OCI-LY1 (cell line): ENCODE results near the gene GJB2.

ENCODE experiments used
- H2AFZ ChIP-seq: fragments of 200-600 bp; sonication (generic), shearing (Covaris generic); 2 replicates; pipeline ENCODE4 v1.6.0; 2014; ENCODE audit warnings: antibody characterized with exemption, mild to moderate bottlenecking, low read length
- H3F3A ChIP-seq: fragments of 200-600 bp; sonication (generic), shearing (Covaris generic); 2 replicates; pipeline ENCODE4 v1.6.0; 2014; ENCODE audit warnings: mild to moderate bottlenecking, antibody characterized with exemption, low read length, moderate library complexity; ENCODE audit not compliant: insufficient read depth
- H3K27ac ChIP-seq: fragments of 200-600 bp; sonication (generic); 2 replicates; pipeline ENCODE4 v1.5.1; 2014; ENCODE audit warnings: low read length, mixed run types, mild to moderate bottlenecking, low read depth; ENCODE audit not compliant: poor library complexity, severe bottlenecking
- H3K27me3 ChIP-seq: fragments of 200-600 bp; sonication (generic); 2 replicates; pipeline ENCODE4 v1.6.0; 2014; ENCODE audit warnings: antibody characterized with exemption, mild to moderate bottlenecking, low read length, moderate library complexity; ENCODE audit not compliant: insufficient read depth
- H3K36me3 ChIP-seq: fragments of 200-600 bp; sonication (generic); 2 replicates; pipeline ENCODE4 v1.6.1; 2014; ENCODE audit warnings: mild to moderate bottlenecking, antibody characterized with exemption, low read length, moderate library complexity, mixed read lengths; ENCODE audit not compliant: insufficient read depth
- H3K4me1 ChIP-seq: fragments of 200-600 bp; sonication (generic); 2 replicates; pipeline ENCODE4 v1.5.1; 2014; ENCODE audit warnings: mild to moderate bottlenecking, low read length, moderate library complexity; ENCODE audit not compliant: insufficient read depth, severe bottlenecking
- H3K4me2 ChIP-seq: fragments of 200-600 bp; sonication (generic), shearing (Covaris generic); 2 replicates; pipeline ENCODE4 v1.6.1; 2014; ENCODE audit warnings: low read length
- H3K4me3 ChIP-seq: fragments of 200-600 bp; sonication (generic); 2 replicates; pipeline ENCODE4 v1.5.1; 2014; ENCODE audit warnings: low read length, low read depth, mild to moderate bottlenecking, mixed read lengths; ENCODE audit not compliant: poor library complexity, severe bottlenecking
- H3K79me2 ChIP-seq: fragments of 200-600 bp; shearing (Covaris generic); 2 replicates; pipeline ENCODE4 v1.6.1; 2016; ENCODE audit warnings: mixed run types, low read length, mixed read lengths; ENCODE audit not compliant: insufficient read depth
- H3K9ac ChIP-seq: fragments of 200-600 bp; sonication (generic), shearing (Covaris generic); 2 replicates; pipeline ENCODE4 v1.6.1; 2014; ENCODE audit warnings: mild to moderate bottlenecking, low read length, mixed read lengths
- H3K9me2 ChIP-seq: fragments of 200-600 bp; sonication (generic), shearing (Covaris generic); 2 replicates; pipeline ENCODE4 v1.6.1; 2014; ENCODE audit warnings: low read depth, mild to moderate bottlenecking, low read length, mixed read lengths
- H3K9me3 ChIP-seq: fragments of 200-600 bp; shearing (Covaris generic); 2 replicates; pipeline ENCODE4 v1.6.1; 2014; ENCODE audit warnings: low read length, mixed read lengths
- H4K20me1 ChIP-seq: fragments of 200-600 bp; sonication (generic), shearing (Covaris generic); 2 replicates; pipeline ENCODE4 v1.6.0; 2016; ENCODE audit warnings: mild to moderate bottlenecking, low read length; ENCODE audit not compliant: insufficient read depth
- CTCF ChIP-seq: fragments of 200-600 bp; sonication (generic), shearing (Covaris generic); IDR thresholded peaks from 2 replicates; pipeline ENCODE4 v1.5.1; 2017; ENCODE audit warnings: mild to moderate bottlenecking, antibody characterized with exemption, low read length, moderate library complexity, mixed read lengths
- EZH2 ChIP-seq: fragments of 200-600 bp; sonication (generic), shearing (Covaris generic); IDR thresholded peaks from 2 replicates; pipeline ENCODE4 v1.8.0; 2017; ENCODE audit warnings: borderline replicate concordance, mixed run types, mild to moderate bottlenecking, antibody characterized with exemption, low read length, moderate library complexity, mixed read lengths

The GJB2 gene

GRCh38 chr13:20161951-20162300 lies 30.8 kb downstream of the GJB2 start:
- no peaks in the 10 kb centered on the region for H4K20me1 ChIP-seq
- peaks cover 11% of the 10 kb centered on the region for H3K4me1 ChIP-seq
- H3K27ac ChIP-seq: no peak overlapping the region
- H3K79me2 ChIP-seq: no peaks in the 10 kb centered on the region
- H3K27me3 ChIP-seq: no peaks in the 10 kb centered on the region; the same call in 1 of the 2 replicates
- H3F3A ChIP-seq: no peaks in the 10 kb centered on the region
- no peak overlapping the region for H3K4me3 ChIP-seq
- no peaks in the 10 kb centered on the region for H3K36me3 ChIP-seq
- H2AFZ ChIP-seq: no peak overlapping the region
- no peaks in the 10 kb centered on the region for H3K9me2 ChIP-seq
- no peaks in the 10 kb centered on the region for H3K9me3 ChIP-seq
- no peak overlapping the region for H3K9ac ChIP-seq
- peak overlapping the region; percentile 61; the same call in 1 of the 2 replicates for H3K4me2 ChIP-seq
- no peak for TF ChIP-seq EZH2
- no peak for TF ChIP-seq CTCF

DNA sequence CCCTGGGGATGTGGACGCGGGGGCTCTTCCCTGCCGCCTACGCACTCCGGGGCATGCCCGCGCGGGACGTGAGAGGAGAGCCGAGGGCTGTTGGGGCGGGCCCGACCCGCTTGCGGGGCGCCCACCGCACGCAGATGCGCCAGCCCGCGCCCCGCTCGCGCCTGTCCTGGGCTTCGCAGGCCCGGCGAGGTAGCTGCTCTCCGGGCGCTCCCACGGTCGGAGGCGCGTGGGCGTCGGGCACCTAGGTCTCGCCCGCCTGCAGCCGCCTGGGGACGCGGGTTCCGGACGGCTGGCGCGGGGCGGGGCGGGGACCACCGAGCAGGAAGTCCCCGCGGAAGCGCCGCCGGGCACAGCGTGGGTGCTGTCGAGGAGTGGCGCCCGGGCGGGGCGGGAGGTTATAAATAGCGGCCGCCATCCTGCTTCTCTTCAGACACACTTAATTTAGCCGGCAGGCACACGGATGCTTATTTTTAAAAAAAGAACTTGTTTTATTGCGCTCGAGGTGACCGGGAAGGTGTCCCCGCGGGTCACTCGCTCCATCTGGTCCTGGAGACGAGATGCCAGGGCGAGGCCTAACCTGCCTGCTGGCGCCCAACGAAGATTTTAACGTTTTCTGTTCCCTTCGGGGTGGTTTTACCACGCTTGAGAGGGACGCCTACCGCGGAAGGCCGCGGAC lies 31.3 kb downstream of the GJB2 start:
- peak overlapping the region; percentile 61 for H3K4me2 ChIP-seq
- H3F3A ChIP-seq: no peaks in the 10 kb centered on the region
- no peak overlapping the region for H2AFZ ChIP-seq
- H3K79me2 ChIP-seq: no peaks in the 10 kb centered on the region
- no peak for TF ChIP-seq CTCF
- no peak for TF ChIP-seq EZH2
- H3K9me3 ChIP-seq: no peaks in the 10 kb centered on the region
- no peak overlapping the region for H3K9ac ChIP-seq
- H3K9me2 ChIP-seq: no peaks in the 10 kb centered on the region
- no peaks in the 10 kb centered on the region for H4K20me1 ChIP-seq
- no peaks in the 10 kb centered on the region for H3K36me3 ChIP-seq
- peaks cover 11% of the 10 kb centered on the region for H3K4me1 ChIP-seq
- no peak overlapping the region for H3K27ac ChIP-seq
- H3K27me3 ChIP-seq: no peaks in the 10 kb centered on the region; the same call in 1 of the 2 replicates
- H3K4me3 ChIP-seq: peak overlapping the region; percentile 51

DNA sequence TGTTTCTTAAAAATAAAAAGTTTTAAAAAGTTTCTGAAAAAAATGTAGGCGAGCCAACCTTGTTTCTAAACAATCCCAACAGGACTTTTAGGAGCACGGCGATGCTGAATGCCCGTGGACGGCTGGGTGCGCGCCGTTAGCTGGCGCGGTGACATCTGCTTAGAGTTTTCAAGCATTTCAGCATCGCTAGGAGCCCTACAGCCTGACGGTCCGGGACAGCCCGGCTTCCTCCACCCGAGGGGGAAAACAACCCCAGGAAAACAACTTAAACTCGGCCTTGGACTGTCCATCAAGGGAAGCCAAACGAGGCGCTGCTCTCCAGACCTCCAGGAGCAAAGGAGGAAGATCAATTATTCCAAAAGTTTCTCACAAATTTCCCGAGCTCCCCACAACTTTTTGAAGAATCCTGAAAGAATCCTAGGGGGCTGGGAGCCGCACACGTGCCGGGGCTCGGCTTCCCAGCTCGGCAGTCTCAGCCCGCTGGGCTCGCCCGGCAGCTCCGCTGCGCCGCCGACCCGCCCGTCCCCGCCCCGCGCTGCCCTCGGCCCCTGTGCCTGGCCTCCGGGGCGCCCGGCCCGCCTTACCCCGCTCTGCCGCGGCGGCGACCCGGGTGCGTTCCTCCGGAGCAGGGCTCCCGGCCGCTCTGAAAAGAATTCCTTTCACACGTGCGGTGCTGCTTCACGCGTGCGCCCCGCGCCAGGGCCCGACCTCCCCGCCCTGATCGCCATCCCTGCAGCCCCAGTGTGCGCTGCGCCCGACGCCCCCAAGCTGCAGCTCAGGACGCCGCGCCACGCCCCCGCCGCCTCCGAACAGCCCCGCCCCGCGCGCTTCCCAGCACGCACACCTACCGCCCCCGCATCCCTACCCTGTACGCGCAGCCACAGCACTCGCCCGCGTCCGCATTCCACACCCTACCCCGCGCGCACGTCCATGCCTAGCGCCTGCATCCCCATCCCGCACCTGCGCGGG lies 32.1 kb downstream of the GJB2 start, which contains the start of gene GJA3:
GJA3 (minus strand) TSS at position 747 of the 969 bp plus-strand sequence. CDS start 17,764 bp downstream, outside the sequence.
- TF ChIP-seq CTCF (no peak), EZH2 (no peak)
- Histone ChIP-seq H3K27ac (no peak within 1 kb of the TSS), H3K4me3 (peak within 1 kb of the TSS; percentile 51), H2AFZ (no peak within 1 kb of the TSS), H3K27me3 (no peaks in the 10 kb centered on the region; the same call in 1 of the 2 replicates), H3K4me1 (peaks cover 11% of the 10 kb centered on the region), H3F3A (no peaks in the 10 kb centered on the region), H3K4me2 (peak within 1 kb of the TSS; percentile 61), H3K9ac (no peak within 1 kb of the TSS), H3K9me3 (no peaks in the 10 kb centered on the region), H3K36me3 (no peaks in the 10 kb centered on the region), H3K79me2 (no peaks in the 10 kb centered on the region), H3K9me2 (no peaks in the 10 kb centered on the region), H4K20me1 (no peaks in the 10 kb centered on the region)
